SK-N-SH treated with all-trans-retinoic acid at 6 μM for 48 hours (cell line): ENCODE measurements around the gene ABHD6.

Experiments used
- ARNTL ChIP-seq: fragments of 450-650 bp; formaldehyde crosslinking; IDR thresholded peaks from 2 replicates; pipeline ENCODE4 v1.5.0; 2020; ENCODE audit warnings: low read depth, mild to moderate bottlenecking, moderate library complexity, borderline replicate concordance
- CSDC2 ChIP-seq: fragments of 250-450 bp; sonication (Bioruptor Pico); IDR thresholded peaks from 2 replicates; pipeline ENCODE4 v1.5.0; 2020; ENCODE audit warnings: mild to moderate bottlenecking, moderate library complexity
- ESRRG ChIP-seq: fragments of 250-450 bp; sonication (Bioruptor Pico); IDR thresholded peaks from 2 replicates; pipeline ENCODE4 v1.6.1; 2021; ENCODE audit warnings: mild to moderate bottlenecking
- GLIS3 ChIP-seq: fragments of 250-450 bp; sonication (Bioruptor Pico); IDR thresholded peaks from 2 replicates; pipeline ENCODE4 v1.5.0; 2020; ENCODE audit warnings: mild to moderate bottlenecking, moderate library complexity
- ISL1 ChIP-seq: fragments of 250-450 bp; sonication (Bioruptor Pico); IDR thresholded peaks from 2 replicates; pipeline ENCODE4 v2.1.2; 2022; ENCODE audit warnings: mild to moderate bottlenecking, moderate library complexity
- OSR1 ChIP-seq: fragments of 250-450 bp; sonication (Bioruptor Pico); IDR thresholded peaks from 2 replicates; pipeline ENCODE4 v1.8.0; 2022; ENCODE audit warnings: moderate library complexity, mild to moderate bottlenecking, inconsistent platforms
- PPARA ChIP-seq: fragments of 250-450 bp; sonication (Bioruptor Pico); IDR thresholded peaks from 2 replicates; pipeline ENCODE4 v1.5.0; 2020; ENCODE audit warnings: mild to moderate bottlenecking, borderline replicate concordance
- RARB ChIP-seq: fragments of 250-450 bp; sonication (Bioruptor Pico); IDR thresholded peaks from 2 replicates; pipeline ENCODE4 v1.8.0; 2021; ENCODE audit warnings: mild to moderate bottlenecking, moderate library complexity
- TOX ChIP-seq: fragments of 250-450 bp; sonication (Bioruptor Pico); IDR thresholded peaks from 2 replicates; pipeline ENCODE4 v1.8.0; 2021; ENCODE audit warnings: mild to moderate bottlenecking, moderate library complexity, borderline replicate concordance
- ZFP3 ChIP-seq: fragments of 250-450 bp; sonication (Bioruptor Pico); IDR thresholded peaks from 2 replicates; pipeline ENCODE4 v1.5.0; 2020; ENCODE audit warnings: mild to moderate bottlenecking, moderate library complexity
- ZFP30 ChIP-seq: fragments of 450-650 bp; formaldehyde crosslinking; IDR thresholded peaks from 2 replicates; pipeline ENCODE4 v1.5.0; 2022; ENCODE audit warnings: mild to moderate bottlenecking, moderate library complexity
- TF ChIP-seq, protein P1 (sequence below): fragments of 250-450 bp; sonication (Bioruptor Pico); IDR thresholded peaks from 2 replicates; pipeline ENCODE4 v1.5.0; 2020; ENCODE audit warnings: mild to moderate bottlenecking, moderate library complexity
- TF ChIP-seq, protein P2 (sequence below): fragments of 250-450 bp; sonication (Bioruptor Pico); IDR thresholded peaks from 2 replicates; pipeline ENCODE4 v1.5.1; 2020; ENCODE audit warnings: low read depth, mild to moderate bottlenecking, moderate library complexity
- TF ChIP-seq, protein P3 (sequence below): fragments of 250-450 bp; sonication (Bioruptor Pico); IDR thresholded peaks from 2 replicates; pipeline ENCODE4 v1.8.0; 2020; ENCODE audit warnings: mild to moderate bottlenecking, moderate library complexity, borderline replicate concordance

DNA sequence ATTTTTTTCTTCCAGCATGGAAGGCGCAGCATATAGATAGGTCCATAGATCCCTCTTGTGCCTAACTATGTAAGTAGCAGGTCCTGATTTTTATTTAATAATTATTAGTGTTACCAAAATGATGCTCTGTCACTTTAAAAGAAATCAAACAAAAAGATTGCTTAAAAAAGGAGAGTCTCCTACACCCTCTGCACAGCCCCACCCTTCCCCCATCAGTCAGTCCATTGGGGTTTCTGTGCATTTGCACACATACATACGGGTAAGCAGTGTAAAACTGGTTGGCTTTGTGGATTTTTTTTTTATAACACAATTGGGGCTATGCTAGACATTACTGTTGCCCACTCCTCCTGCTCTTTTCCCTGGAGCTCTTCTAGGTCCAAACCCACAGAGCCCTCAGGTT, 61.5 kb downstream of the ABHD6 start:
- TF ChIP-seq ZFP30 (no peak), GLIS3 (CRISPR knock-in tag) (no peak), OSR1 (CRISPR knock-in tag) (no peak), ARNTL (CRISPR knock-in tag) (no peak), ISL1 (CRISPR knock-in tag) (no peak), TOX (CRISPR knock-in tag) (no peak), RARB (CRISPR knock-in tag) (no peak), ZFP3 (CRISPR knock-in tag) (no peak), PPARA (CRISPR knock-in tag) (no peak), CSDC2 (CRISPR knock-in tag) (no peak), ESRRG (no peak)
- TF ChIP-seq, protein P1, sequence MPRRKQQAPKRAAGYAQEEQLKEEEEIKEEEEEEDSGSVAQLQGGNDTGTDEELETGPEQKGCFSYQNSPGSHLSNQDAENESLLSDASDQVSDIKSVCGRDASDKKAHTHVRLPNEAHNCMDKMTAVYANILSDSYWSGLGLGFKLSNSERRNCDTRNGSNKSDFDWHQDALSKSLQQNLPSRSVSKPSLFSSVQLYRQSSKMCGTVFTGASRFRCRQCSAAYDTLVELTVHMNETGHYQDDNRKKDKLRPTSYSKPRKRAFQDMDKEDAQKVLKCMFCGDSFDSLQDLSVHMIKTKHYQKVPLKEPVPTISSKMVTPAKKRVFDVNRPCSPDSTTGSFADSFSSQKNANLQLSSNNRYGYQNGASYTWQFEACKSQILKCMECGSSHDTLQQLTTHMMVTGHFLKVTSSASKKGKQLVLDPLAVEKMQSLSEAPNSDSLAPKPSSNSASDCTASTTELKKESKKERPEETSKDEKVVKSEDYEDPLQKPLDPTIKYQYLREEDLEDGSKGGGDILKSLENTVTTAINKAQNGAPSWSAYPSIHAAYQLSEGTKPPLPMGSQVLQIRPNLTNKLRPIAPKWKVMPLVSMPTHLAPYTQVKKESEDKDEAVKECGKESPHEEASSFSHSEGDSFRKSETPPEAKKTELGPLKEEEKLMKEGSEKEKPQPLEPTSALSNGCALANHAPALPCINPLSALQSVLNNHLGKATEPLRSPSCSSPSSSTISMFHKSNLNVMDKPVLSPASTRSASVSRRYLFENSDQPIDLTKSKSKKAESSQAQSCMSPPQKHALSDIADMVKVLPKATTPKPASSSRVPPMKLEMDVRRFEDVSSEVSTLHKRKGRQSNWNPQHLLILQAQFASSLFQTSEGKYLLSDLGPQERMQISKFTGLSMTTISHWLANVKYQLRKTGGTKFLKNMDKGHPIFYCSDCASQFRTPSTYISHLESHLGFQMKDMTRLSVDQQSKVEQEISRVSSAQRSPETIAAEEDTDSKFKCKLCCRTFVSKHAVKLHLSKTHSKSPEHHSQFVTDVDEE (CRISPR knock-in tag), result no peak
- TF ChIP-seq, protein P2, sequence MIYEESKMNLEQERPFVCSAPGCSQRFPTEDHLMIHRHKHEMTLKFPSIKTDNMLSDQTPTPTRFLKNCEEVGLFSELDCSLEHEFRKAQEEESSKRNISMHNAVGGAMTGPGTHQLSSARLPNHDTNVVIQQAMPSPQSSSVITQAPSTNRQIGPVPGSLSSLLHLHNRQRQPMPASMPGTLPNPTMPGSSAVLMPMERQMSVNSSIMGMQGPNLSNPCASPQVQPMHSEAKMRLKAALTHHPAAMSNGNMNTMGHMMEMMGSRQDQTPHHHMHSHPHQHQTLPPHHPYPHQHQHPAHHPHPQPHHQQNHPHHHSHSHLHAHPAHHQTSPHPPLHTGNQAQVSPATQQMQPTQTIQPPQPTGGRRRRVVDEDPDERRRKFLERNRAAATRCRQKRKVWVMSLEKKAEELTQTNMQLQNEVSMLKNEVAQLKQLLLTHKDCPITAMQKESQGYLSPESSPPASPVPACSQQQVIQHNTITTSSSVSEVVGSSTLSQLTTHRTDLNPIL, result no peak
- TF ChIP-seq, protein P3, sequence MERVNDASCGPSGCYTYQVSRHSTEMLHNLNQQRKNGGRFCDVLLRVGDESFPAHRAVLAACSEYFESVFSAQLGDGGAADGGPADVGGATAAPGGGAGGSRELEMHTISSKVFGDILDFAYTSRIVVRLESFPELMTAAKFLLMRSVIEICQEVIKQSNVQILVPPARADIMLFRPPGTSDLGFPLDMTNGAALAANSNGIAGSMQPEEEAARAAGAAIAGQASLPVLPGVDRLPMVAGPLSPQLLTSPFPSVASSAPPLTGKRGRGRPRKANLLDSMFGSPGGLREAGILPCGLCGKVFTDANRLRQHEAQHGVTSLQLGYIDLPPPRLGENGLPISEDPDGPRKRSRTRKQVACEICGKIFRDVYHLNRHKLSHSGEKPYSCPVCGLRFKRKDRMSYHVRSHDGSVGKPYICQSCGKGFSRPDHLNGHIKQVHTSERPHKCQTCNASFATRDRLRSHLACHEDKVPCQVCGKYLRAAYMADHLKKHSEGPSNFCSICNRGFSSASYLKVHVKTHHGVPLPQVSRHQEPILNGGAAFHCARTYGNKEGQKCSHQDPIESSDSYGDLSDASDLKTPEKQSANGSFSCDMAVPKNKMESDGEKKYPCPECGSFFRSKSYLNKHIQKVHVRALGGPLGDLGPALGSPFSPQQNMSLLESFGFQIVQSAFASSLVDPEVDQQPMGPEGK (CRISPR knock-in tag), result no peak
